PC-9 (cell line): ENCODE measurements around the gene RFFL. TPM values are rescaled to one million over a fixed set of nuclear protein-coding genes. Genes with fewer than 3 reads are reported as not detected.

ENCODE experiments used
- BruUV-seq: library from RNA; stranded (reverse); fragments of 400-500 nt; replicated peaks from 2 replicates; lab custom pipeline; 2021; lab: Mats Ljungman, UMichigan
- CTCF ChIA-PET: fragments of 300-600 bp; sonication (Branson Sonifier 250); formaldehyde crosslinking; loops from one replicate; lab custom pipeline; 2022; ENCODE audit warnings: antibody characterized with exemption; lab: Charles Lee
- POLR2A ChIA-PET: fragments of 300-600 bp; sonication (Branson Sonifier 250); formaldehyde crosslinking; loops from one replicate; lab custom pipeline; 2022; ENCODE audit warnings: antibody characterized with exemption; ENCODE audit not compliant: unreplicated experiment; lab: Charles Lee
- DNase-seq, 2 experiments: peaks; one replicate each; pipeline versions ENCODE4 v3.0.0 to v3.0.0-alpha.2; 2015 to 2022; ENCODE audit warnings: mixed read lengths in 1 of 2
- H2AFZ ChIP-seq: fragments of 200-600 bp; sonication (generic); 2 replicates; pipeline ENCODE4 v1.8.1; 2017; ENCODE audit warnings: antibody characterized with exemption
- H3F3A ChIP-seq: fragments of 200-600 bp; sonication (generic); 2 replicates; pipeline ENCODE4 v1.8.1; 2017; ENCODE audit warnings: antibody characterized with exemption, mild to moderate bottlenecking, low read depth; ENCODE audit not compliant: insufficient read depth
- H3K27ac ChIP-seq: fragments of 200-600 bp; sonication (generic); 2 replicates; pipeline ENCODE4 v1.6.1; 2016; ENCODE audit warnings: mixed run types
- H3K27me3 ChIP-seq: fragments of 200-600 bp; sonication (generic); 2 replicates; pipeline ENCODE4 v1.6.1; 2016; ENCODE audit warnings: low read depth, mixed run types; ENCODE audit not compliant: insufficient read depth
- H3K36me3 ChIP-seq: fragments of 200-600 bp; sonication (generic); 2 replicates; pipeline ENCODE4 v1.6.1; 2016; ENCODE audit warnings: low read depth, mixed run types
- H3K4me1 ChIP-seq: fragments of 200-600 bp; sonication (generic); replicated peaks from 2 replicates; pipeline ENCODE4 v1.6.1; 2016; ENCODE audit warnings: mixed run types; ENCODE audit not compliant: insufficient read depth
- H3K4me2 ChIP-seq: fragments of 200-600 bp; sonication (generic); 2 replicates; pipeline ENCODE4 v1.6.1; 2017; ENCODE audit warnings: mixed run types
- H3K4me3 ChIP-seq: fragments of 200-600 bp; sonication (generic); 2 replicates; pipeline ENCODE4 v1.6.1; 2016; ENCODE audit warnings: mixed run types
- H3K79me2 ChIP-seq: fragments of 200-600 bp; sonication (generic); 2 replicates; pipeline ENCODE4 v1.6.1; 2017; ENCODE audit warnings: low read depth, mixed run types
- H3K9me2 ChIP-seq: fragments of 200-600 bp; sonication (generic); 2 replicates; pipeline ENCODE4 v1.8.1; 2017; ENCODE audit warnings: mild to moderate bottlenecking; ENCODE audit not compliant: insufficient read depth
- H3K9me3 ChIP-seq: fragments of 200-600 bp; sonication (generic); 2 replicates; pipeline ENCODE4 v1.8.1; 2016; ENCODE audit warnings: low read depth; ENCODE audit not compliant: insufficient read depth
- H4K20me1 ChIP-seq: fragments of 200-600 bp; sonication (generic); 2 replicates; pipeline ENCODE4 v1.8.1; 2017; ENCODE audit not compliant: insufficient read depth
- EZH2 ChIP-seq: fragments of 200-600 bp; sonication (generic); IDR thresholded peaks from 2 replicates; pipeline ENCODE4 v1.8.0; 2017; ENCODE audit warnings: antibody characterized with exemption, low read depth
- intact Hi-C: fragments of 100-400 bp; cut with micrococcal nuclease; formaldehyde crosslinking; loops from one replicate; pipeline ENCODE4 v1.10.0; 2022; ENCODE audit not compliant: unreplicated experiment
- total RNA-seq: library from RNA; stranded (reverse); gene quantifications from 2 replicates; pipeline ENCODE4 v1.2.3, GENCODE V29; 2021
- TF ChIP-seq, protein P1 (sequence below): fragments of 200-600 bp; sonication (generic); conservative IDR thresholded peaks from 2 replicates; pipeline ENCODE4 v1.6.1; 2017; ENCODE audit warnings: mixed run types, antibody characterized with exemption, mild to moderate bottlenecking, moderate library complexity

RFFL gene
- total RNA-seq, 1 experiment from 2014 or later: 38.1 TPM

DNA sequence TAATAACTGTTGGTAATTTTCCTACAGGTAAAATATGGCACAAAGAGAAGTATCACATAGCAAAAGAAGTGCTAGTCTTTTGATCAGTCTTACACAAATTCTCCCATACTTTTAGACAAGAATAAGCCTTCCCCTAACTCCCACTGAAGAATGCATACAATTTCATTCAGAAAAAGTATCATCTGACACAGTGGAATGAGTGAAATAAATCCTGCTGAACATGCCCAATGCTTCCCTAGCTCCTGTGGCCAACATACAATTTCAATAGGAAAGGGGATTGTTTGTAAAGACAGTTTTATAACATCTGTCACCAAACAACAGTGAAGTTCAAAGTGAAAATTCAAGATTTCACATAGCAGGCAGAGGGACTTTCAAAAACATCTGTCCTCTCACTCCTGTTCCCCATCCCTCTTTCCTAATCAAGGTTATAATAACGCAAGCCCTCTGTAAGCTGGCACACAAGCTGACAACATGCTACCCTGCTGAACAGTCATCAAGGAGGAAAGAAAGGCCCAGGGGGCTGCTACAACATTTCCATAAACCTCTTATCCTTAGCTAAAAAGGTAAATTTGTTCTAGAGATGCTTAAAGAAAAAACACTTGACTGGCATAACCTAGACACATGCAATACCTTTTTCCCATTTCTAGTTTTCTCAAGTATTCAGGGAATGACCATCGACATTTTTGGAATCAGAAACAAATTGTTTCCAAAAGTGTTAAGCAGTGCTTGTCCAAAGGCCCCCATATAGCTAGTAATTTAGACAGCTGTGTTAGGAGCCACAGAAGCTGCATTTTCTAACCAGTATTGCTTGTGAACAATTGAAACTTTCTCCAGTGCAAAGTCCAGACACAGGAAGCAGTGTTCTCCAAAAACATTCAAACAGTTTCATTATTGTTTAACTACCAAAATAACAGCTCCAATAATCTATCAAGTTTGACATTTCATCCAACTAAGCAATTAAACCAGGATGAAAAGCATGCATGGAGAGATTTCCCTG, 11.5 kb upstream of the RFFL start:
- TF ChIP-seq EZH2: no peak
- TF ChIP-seq, protein P1, sequence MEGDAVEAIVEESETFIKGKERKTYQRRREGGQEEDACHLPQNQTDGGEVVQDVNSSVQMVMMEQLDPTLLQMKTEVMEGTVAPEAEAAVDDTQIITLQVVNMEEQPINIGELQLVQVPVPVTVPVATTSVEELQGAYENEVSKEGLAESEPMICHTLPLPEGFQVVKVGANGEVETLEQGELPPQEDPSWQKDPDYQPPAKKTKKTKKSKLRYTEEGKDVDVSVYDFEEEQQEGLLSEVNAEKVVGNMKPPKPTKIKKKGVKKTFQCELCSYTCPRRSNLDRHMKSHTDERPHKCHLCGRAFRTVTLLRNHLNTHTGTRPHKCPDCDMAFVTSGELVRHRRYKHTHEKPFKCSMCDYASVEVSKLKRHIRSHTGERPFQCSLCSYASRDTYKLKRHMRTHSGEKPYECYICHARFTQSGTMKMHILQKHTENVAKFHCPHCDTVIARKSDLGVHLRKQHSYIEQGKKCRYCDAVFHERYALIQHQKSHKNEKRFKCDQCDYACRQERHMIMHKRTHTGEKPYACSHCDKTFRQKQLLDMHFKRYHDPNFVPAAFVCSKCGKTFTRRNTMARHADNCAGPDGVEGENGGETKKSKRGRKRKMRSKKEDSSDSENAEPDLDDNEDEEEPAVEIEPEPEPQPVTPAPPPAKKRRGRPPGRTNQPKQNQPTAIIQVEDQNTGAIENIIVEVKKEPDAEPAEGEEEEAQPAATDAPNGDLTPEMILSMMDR: no peak
- Histone ChIP-seq H3K27ac (no peak overlapping the region; the same call in 1 of the 2 replicates), H3K27me3 (no peaks in the 10 kb centered on the region), H3K36me3 (no peaks in the 10 kb centered on the region), H3K9me3 (no peaks in the 10 kb centered on the region), H3K4me2 (peak overlapping the region; percentile 60), H3K4me1 (peaks cover 49% of the 10 kb centered on the region), H3F3A (peaks cover 44% of the 10 kb centered on the region), H3K4me3 (no peak overlapping the region), H3K79me2 (peaks cover 43% of the 10 kb centered on the region), H2AFZ (no peak overlapping the region), H3K9me2 (no peaks in the 10 kb centered on the region), H4K20me1 (0 out of 2 replicates have a peak, but pooled peaks cover 7% of the 10 kb centered on the region)
- ChIA-PET POLR2A (interaction anchor here (0.7 kb wide), 1 partner anchor 61 kb away, joined by 5 read pairs; no protein-coding TSS in a partner anchor), CTCF (no interaction called here)
- DNase-seq: no peak
- no TSS peak for BruUV-seq
- intact Hi-C loops: no loop called here

DNA sequence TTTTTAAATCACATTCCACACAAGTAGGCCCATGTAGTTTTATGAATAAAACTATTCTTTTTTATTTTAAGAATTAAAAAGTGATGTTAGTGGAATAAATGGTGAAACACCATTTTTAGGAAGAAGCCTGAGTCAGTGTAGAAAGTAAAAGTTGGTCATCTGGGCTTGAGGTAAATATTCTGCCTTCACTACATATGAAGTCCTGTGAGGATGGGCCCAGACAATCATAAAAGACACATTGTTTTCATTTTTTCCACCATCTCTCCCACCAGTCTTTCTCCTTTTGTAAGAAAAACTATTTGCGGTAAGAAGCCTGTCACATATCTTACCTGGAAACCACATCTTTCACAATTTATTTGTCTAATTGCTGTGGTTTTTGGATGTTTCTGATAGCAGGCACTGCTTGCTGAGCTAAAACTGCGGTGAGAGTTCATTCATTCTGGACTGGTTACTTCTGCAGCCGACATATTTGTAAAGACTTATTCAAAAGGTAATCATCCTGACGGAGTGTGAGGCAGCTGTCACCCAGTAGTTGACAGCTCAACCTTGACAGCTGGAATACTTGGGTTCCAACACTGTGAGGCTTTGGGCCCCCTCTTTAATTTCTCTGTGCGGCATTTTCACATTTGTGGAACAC, 10.6 kb upstream of the RFFL start:
- H3K4me3 ChIP-seq: no peak overlapping the region
- peaks cover 40% of the 10 kb centered on the region for H3K79me2 ChIP-seq
- peaks cover 40% of the 10 kb centered on the region for H3K4me1 ChIP-seq
- H3K27ac ChIP-seq: peak overlapping the region; percentile 45
- peaks cover 37% of the 10 kb centered on the region for H3F3A ChIP-seq
- BruUV-seq: no TSS peak
- ChIA-PET POLR2A (interaction anchor here (0.7 kb wide), 1 partner anchor 60 kb away, joined by 5 read pairs; no protein-coding TSS in a partner anchor), CTCF (no interaction called here)
- H3K36me3 ChIP-seq: no peaks in the 10 kb centered on the region
- peak overlapping the region; percentile 60 for H3K4me2 ChIP-seq
- no peaks in the 10 kb centered on the region for H3K9me2 ChIP-seq
- H2AFZ ChIP-seq: no peak overlapping the region
- TF ChIP-seq, protein P1: no peak
- no peak for TF ChIP-seq EZH2
- H3K9me3 ChIP-seq: no peaks in the 10 kb centered on the region
- intact Hi-C loops: no loop called here
- 0 out of 2 replicates have a peak, but pooled peaks cover 7% of the 10 kb centered on the region for H4K20me1 ChIP-seq
- DNase-seq: peak in 1 of 2 experiments; percentile 95
- H3K27me3 ChIP-seq: no peaks in the 10 kb centered on the region

DNA sequence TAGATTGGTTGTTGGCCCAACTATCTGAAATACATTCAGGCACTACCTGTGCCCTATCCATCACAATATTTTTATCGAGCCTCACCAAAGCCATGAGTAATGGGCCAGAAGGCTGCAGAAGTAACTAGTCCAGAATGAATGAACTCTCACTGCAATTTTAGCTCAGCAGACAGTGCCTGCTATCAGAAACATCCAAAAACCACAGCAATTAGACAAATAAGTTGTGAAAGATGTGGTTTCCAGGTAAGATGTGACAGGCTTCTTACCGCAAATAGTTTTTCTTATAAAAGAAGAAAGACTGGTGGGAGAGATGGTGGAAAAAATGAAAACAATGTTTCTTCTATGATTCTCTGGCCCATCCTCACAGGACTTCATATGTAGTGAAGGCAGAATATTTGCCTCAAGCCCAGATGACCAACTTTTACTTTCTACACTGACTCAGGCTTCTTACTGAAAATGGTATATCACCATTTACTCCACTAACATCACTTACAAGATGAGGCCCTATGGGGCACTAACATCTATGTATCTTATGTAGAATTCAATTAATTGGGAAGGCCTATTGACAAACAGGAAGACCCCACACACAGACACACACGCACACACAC, 9.8 kb upstream of the RFFL start:
- intact Hi-C loops: no loop called here
- H4K20me1 ChIP-seq: 0 out of 2 replicates have a peak, but pooled peaks cover 7% of the 10 kb centered on the region
- H3K4me2 ChIP-seq: peak overlapping the region; percentile 60
- CTCF ChIA-PET: no interaction called here
- H3K79me2 ChIP-seq: peaks cover 35% of the 10 kb centered on the region
- H3K9me2 ChIP-seq: no peaks in the 10 kb centered on the region
- TF ChIP-seq, protein P1: no peak
- no peak for TF ChIP-seq EZH2
- H3K9me3 ChIP-seq: no peaks in the 10 kb centered on the region
- POLR2A ChIA-PET: no interaction called here
- H2AFZ ChIP-seq: no peak overlapping the region
- H3F3A ChIP-seq: peaks cover 35% of the 10 kb centered on the region
- H3K27ac ChIP-seq: peak overlapping the region; percentile 45
- H3K36me3 ChIP-seq: no peaks in the 10 kb centered on the region
- no peak overlapping the region for H3K4me3 ChIP-seq
- peaks cover 35% of the 10 kb centered on the region for H3K4me1 ChIP-seq
- peak in 1 of 2 experiments; percentile 86 for DNase-seq
- no peaks in the 10 kb centered on the region for H3K27me3 ChIP-seq
- no TSS peak for BruUV-seq
